ENCODE measurements around the gene PLXNA4. TPM values are rescaled to one million over a fixed set of nuclear protein-coding genes. Genes with fewer than 3 reads are reported as not detected.

PLXNA4 gene
- total and polyA plus RNA-seq, 11 donors = 1.8 to 22.1 (median 10.5) TPM

- no peak for TF ChIP-seq POLR2A (IDR thresholded peaks at IDR 0.05)
- no peak for TF ChIP-seq CTCF (IDR thresholded peaks at IDR 0.05)
- 93 to 100% (median 94%) methylated on average over 1 of the region's 1 CpG for WGBS, 4 donors
- no peaks in the 10 kb centered on the region for H3K27me3 ChIP-seq
- H3K27ac ChIP-seq = no peak overlapping the region
- DNase-seq (no peak), ATAC-seq (no peak)
- H3K36me3 ChIP-seq = no peaks in the 10 kb centered on the region
- H3K4me1 ChIP-seq = peaks cover 0 to 12% (median 0%) of the 10 kb centered on the region in 12 donors
- intact Hi-C loops (cut with DNase I) = no loop called here
- H3K9me3 ChIP-seq = peaks cover 0 to 20% (median 4%) of the 10 kb centered on the region in 12 donors
- no peak overlapping the region for H3K4me3 ChIP-seq
These were observed 30.5 kb downstream of the PLXNA4 start for GRCh38 chr7:132545756-132546155.

- DNase-seq = no peak
- H3K27ac ChIP-seq = no peak overlapping the region
- 90 to 97% (median 92%) methylated on average over 1 of the region's 1 CpG for WGBS, 4 donors
- no peaks in the 10 kb centered on the region for H3K36me3 ChIP-seq
- intact Hi-C loops (cut with DNase I) = no loop called here
- no peak for ATAC-seq
- TF ChIP-seq POLR2A (IDR thresholded peaks at IDR 0.05) = no peak
- no peak for TF ChIP-seq CTCF (IDR thresholded peaks at IDR 0.05)
- H3K4me1 ChIP-seq = peaks cover 0 to 12% (median 0%) of the 10 kb centered on the region in 12 donors
- peaks cover 0 to 14% (median 4%) of the 10 kb centered on the region in 12 donors for H3K9me3 ChIP-seq
- no peak overlapping the region for H3K4me3 ChIP-seq
- no peaks in the 10 kb centered on the region for H3K27me3 ChIP-seq
These were observed 31.3 kb downstream of the PLXNA4 start for GRCh38 chr7:132544999-132545398.

GRCh38 chr7:132544025-132544424 is 32.2 kb downstream of the PLXNA4 start:
- peaks cover 0 to 12% (median 0%) of the 10 kb centered on the region in 12 donors for H3K4me1 ChIP-seq
- no peak overlapping the region for H3K27ac ChIP-seq
- ATAC-seq (no peak), DNase-seq (no peak)
- peaks cover 0 to 14% (median 4%) of the 10 kb centered on the region in 12 donors for H3K9me3 ChIP-seq
- H3K36me3 ChIP-seq = no peaks in the 10 kb centered on the region
- 71 to 90% (median 78%) methylated on average over 1 of the region's 1 CpG for WGBS, 4 donors
- intact Hi-C loops (cut with DNase I) = no loop called here
- no peak overlapping the region for H3K4me3 ChIP-seq
- TF ChIP-seq POLR2A (IDR thresholded peaks at IDR 0.05) (no peak), CTCF (IDR thresholded peaks at IDR 0.05) (no peak)
- no peaks in the 10 kb centered on the region for H3K27me3 ChIP-seq

GRCh38 chr7:132542895-132543294 is 33.4 kb downstream of the PLXNA4 start:
- Histone ChIP-seq H3K4me1 (peaks cover 0 to 7% (median 0%) of the 10 kb centered on the region in 12 donors), H3K9me3 (peaks cover 0 to 14% (median 4%) of the 10 kb centered on the region in 12 donors), H3K27ac (no peak overlapping the region), H3K27me3 (no peaks in the 10 kb centered on the region), H3K4me3 (no peak overlapping the region), H3K36me3 (no peaks in the 10 kb centered on the region)
- intact Hi-C loops (cut with DNase I) = no loop called here
- 21 to 46% (median 35%) methylated on average over 1 of the region's 1 CpG for WGBS, 4 donors
- TF ChIP-seq CTCF (IDR thresholded peaks at IDR 0.05) (no peak), POLR2A (IDR thresholded peaks at IDR 0.05) (no peak)
- DNase-seq = no peak
- ATAC-seq = no peak
